ENCODE data around the gene C1orf21. TPM values are rescaled to one million over a fixed set of nuclear protein-coding genes. Genes with fewer than 3 reads are reported as not detected.

The C1orf21 gene
- total RNA-seq, 1 experiment from 2014 or later = 7.5 TPM

DNA sequence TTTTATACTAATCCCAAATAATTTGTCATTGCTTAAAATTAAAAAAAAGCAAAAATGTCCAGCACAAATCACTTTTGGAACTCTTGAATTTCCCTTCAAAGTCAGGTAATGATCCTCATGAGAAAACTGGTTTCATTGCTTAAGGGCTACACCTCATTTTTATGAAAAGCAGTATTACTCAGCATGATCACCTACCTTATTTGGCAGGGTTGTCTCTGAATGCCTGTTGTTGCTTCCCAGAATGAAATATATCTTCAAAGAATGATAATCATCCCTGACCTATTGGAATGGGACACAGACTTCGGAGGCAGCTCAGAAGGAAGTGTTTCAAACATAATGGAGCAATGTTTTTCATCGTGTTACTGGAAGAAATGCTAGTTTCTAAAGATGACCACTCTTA lies 29.7 kb downstream of the C1orf21 start:
- Histone ChIP-seq H3K36me3 (no peaks in the 10 kb centered on the region), H3K9me3 (replicated peaks) (no peaks in the 10 kb centered on the region)
- no peak for DNase-seq

GRCh38 chr1:184416946-184417345 lies 30.1 kb downstream of the C1orf21 start:
- Histone ChIP-seq H3K9me3 (replicated peaks) (no peaks in the 10 kb centered on the region), H3K27ac (no peak overlapping the region), H3K4me1 (peaks cover 5% of the 10 kb centered on the region; the same call in 1 of the 2 replicates), H3K36me3 (no peaks in the 10 kb centered on the region), H3K4me3 (no peak overlapping the region), H3K27me3 (no peaks in the 10 kb centered on the region)
- no peak for DNase-seq

More for the DNA sequence above, 29.7 kb downstream of the C1orf21 start:
- no peak overlapping the region for H3K27ac ChIP-seq
- H3K4me1 ChIP-seq = peaks cover 5% of the 10 kb centered on the region; the same call in 1 of the 2 replicates
- no peaks in the 10 kb centered on the region for H3K27me3 ChIP-seq
- H3K4me3 ChIP-seq = no peak overlapping the region

DNA sequence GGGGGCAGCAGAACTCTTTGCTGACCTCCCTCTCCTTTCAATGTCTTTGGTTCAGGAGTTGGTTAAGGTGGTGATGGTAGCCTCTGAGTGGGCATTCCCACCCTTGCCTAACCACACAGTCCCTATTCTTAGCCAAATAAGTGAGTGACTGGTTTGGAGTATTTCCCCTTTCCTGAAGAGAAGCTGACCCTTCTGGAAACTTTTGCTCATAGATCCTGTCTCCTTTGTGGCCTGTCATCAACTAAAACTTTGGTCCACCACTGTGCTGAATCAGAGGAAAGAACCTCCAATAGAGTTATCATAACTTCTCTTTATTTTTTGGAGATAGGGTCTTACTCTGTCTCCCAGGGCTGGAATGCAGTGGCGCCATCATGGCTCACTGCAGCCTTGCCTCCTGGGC lies 31.1 kb downstream of the C1orf21 start:
- DNase-seq = no peak
- Histone ChIP-seq H3K9me3 (replicated peaks) (no peaks in the 10 kb centered on the region), H3K4me3 (no peak overlapping the region), H3K27me3 (no peaks in the 10 kb centered on the region), H3K36me3 (no peaks in the 10 kb centered on the region), H3K4me1 (peaks cover 5% of the 10 kb centered on the region; the same call in 1 of the 2 replicates), H3K27ac (no peak overlapping the region)

DNA sequence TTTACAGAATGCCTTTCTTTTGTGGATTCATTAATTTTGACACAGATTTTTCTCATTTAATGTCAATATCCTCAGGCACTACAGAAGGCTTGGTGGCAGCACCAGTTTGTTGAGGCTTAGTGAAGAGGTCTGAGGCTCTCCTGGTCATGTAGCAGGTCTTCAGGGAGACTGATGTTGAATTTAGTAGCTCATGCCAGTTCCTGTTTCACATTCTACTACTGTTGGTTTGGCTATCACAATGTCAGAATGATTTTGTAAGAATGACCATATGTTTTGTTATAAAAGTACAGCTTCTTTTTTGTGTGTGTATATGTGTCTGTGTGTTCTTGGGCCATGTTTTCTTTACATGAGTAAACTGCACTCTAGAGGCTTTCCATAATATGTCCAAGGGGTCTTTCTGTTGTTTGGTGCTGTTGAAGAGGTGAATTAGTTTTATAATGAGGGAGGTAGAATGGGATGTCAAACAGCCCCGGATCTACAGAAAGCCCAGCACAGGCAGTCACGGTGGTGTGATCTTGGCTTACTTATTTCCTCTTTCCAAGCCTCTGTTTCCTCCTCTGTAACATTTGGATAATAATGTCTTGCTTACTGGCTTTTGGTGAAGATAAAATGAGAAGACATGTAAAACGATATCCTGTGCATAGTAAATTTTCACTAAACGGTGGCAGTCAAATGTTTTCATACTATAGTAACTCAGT lies 32.0 kb downstream of the C1orf21 start:
- Histone ChIP-seq H3K9me3 (replicated peaks) (no peaks in the 10 kb centered on the region), H3K4me1 (peaks cover 5% of the 10 kb centered on the region; the same call in 1 of the 2 replicates), H3K4me3 (no peak overlapping the region), H3K27me3 (no peaks in the 10 kb centered on the region), H3K27ac (no peak overlapping the region), H3K36me3 (no peaks in the 10 kb centered on the region)
- no peak for DNase-seq

DNA sequence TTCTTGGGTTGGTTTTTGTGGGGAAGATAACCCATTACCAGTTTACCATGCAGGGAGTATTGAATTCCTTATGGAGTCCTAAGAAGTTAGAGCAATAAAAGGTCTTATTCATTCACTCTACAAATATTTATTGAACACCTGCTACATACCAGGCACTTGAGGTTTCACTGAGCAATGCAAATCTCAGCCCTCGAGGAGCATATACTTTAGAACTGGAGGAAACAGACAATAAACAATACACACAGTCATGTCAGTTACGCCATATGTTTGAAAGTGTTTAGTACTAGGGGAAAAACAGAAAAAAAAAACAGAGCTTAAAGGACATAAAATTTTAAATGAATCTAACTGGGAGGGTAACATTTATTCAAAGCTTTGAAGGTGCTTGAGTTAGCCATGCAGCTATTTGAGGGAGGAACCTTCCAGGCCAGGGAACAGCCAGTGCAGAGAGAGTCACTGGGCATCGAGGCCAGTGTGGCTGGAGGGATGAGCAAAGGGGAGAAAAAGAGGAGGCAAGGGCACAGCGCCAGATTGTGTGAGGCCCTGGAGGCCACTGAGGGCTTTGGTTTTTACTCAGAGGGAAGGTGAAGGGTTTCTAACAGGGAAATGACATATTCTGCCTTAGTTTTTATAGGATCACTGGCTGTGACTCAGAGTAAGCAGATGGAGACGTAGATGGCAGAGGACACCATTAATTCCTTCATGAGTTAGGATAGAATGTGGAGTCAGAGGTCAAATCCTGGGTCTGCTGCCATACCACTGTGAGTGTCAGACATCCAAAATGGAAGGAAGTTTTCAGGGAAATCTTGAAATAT lies 32.7 kb downstream of the C1orf21 start:
- peaks cover 5% of the 10 kb centered on the region; the same call in 1 of the 2 replicates for H3K4me1 ChIP-seq
- H3K36me3 ChIP-seq = no peaks in the 10 kb centered on the region
- H3K4me3 ChIP-seq = no peak overlapping the region
- peak; percentile 27 to 50 for DNase-seq
- no peaks in the 10 kb centered on the region for H3K27me3 ChIP-seq
- no peaks in the 10 kb centered on the region for H3K9me3 ChIP-seq (replicated peaks)
- peak overlapping the region; percentile 43 for H3K27ac ChIP-seq

GRCh38 chr1:184422490-184423233 lies 35.8 kb downstream of the C1orf21 start:
- no peaks in the 10 kb centered on the region for H3K9me3 ChIP-seq (replicated peaks)
- DNase-seq = no peak
- no peaks in the 10 kb centered on the region for H3K36me3 ChIP-seq
- no peaks in the 10 kb centered on the region for H3K27me3 ChIP-seq
- H3K4me1 ChIP-seq = peaks cover 5% of the 10 kb centered on the region; the same call in 1 of the 2 replicates
- no peak overlapping the region for H3K27ac ChIP-seq
- H3K4me3 ChIP-seq = no peak overlapping the region

GRCh38 chr1:184423649-184424048 lies 36.8 kb downstream of the C1orf21 start:
- no peak for DNase-seq
- H3K4me3 ChIP-seq = no peak overlapping the region
- peaks cover 5% of the 10 kb centered on the region; the same call in 1 of the 2 replicates for H3K4me1 ChIP-seq
- no peaks in the 10 kb centered on the region for H3K36me3 ChIP-seq
- H3K27ac ChIP-seq = no peak overlapping the region
- no peaks in the 10 kb centered on the region for H3K27me3 ChIP-seq
- H3K9me3 ChIP-seq (replicated peaks) = no peaks in the 10 kb centered on the region

DNA sequence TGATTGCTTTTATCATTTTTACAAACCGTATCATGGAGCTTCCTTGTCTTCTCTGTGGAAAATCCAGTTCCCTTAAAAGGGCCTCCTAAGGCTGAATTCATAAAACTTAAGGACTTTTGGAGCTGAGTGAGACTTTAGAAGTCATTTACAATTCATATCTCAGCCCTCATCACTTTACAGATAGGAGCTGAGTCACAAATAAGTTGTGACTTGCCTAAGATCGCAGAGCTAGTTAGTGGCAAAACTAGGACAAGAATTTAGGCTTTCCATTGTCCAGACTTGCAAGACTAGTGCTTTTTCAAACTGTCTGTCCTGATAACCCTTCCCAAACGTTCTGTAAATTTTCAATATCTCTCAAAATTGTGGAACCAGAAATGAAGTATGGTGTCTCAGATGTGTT lies 37.3 kb downstream of the C1orf21 start:
- Histone ChIP-seq H3K4me3 (no peak overlapping the region), H3K4me1 (peaks cover under 1% of the 10 kb centered on the region; the same call in 1 of the 2 replicates), H3K9me3 (replicated peaks) (no peaks in the 10 kb centered on the region), H3K27me3 (no peaks in the 10 kb centered on the region), H3K36me3 (no peaks in the 10 kb centered on the region), H3K27ac (no peak overlapping the region)
- no peak for DNase-seq

GRCh38 chr1:184424945-184425344 lies 38.1 kb downstream of the C1orf21 start:
- no peaks in the 10 kb centered on the region for H3K36me3 ChIP-seq
- H3K27me3 ChIP-seq = no peaks in the 10 kb centered on the region
- no peaks in the 10 kb centered on the region for H3K4me1 ChIP-seq
- no peak overlapping the region for H3K27ac ChIP-seq
- no peaks in the 10 kb centered on the region for H3K9me3 ChIP-seq (replicated peaks)
- H3K4me3 ChIP-seq = no peak overlapping the region
- DNase-seq = no peak

GRCh38 chr1:184425449-184426277 lies 38.8 kb downstream of the C1orf21 start:
- no peaks in the 10 kb centered on the region for H3K9me3 ChIP-seq (replicated peaks)
- DNase-seq = no peak
- H3K36me3 ChIP-seq = no peaks in the 10 kb centered on the region
- H3K27ac ChIP-seq = no peak overlapping the region
- no peak overlapping the region for H3K4me3 ChIP-seq
- H3K4me1 ChIP-seq = no peaks in the 10 kb centered on the region
- H3K27me3 ChIP-seq = no peaks in the 10 kb centered on the region

DNA sequence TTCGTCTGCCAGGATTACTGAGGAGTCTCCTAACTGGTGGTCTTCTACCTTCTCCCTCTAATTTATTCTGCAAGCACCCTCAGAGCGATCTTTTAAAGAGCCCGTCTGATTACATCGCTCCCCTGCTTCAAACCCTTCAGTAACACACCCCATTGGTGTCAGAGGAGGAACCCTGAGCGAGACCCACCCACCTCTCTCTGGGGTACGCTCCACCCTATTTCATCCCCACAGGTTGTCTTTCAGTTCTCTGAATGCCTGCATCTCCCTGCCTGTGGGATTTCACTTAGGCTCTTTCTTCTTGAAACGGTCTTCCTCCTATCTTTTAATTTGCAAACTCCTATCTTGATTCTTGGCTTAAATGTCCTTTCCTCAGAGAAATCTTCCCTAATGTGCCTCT lies 39.4 kb downstream of the C1orf21 start:
- Histone ChIP-seq H3K4me3 (no peak overlapping the region), H3K9me3 (replicated peaks) (no peaks in the 10 kb centered on the region), H3K36me3 (no peaks in the 10 kb centered on the region), H3K4me1 (no peaks in the 10 kb centered on the region), H3K27ac (no peak overlapping the region), H3K27me3 (no peaks in the 10 kb centered on the region)
- DNase-seq = no peak

- Histone ChIP-seq H3K9me3 (replicated peaks) (no peaks in the 10 kb centered on the region), H3K27me3 (no peaks in the 10 kb centered on the region), H3K4me3 (no peak overlapping the region), H3K27ac (no peak overlapping the region), H3K4me1 (no peaks in the 10 kb centered on the region), H3K36me3 (no peaks in the 10 kb centered on the region)
- no peak for DNase-seq
Measured at GRCh38 chr1:184427722-184428121, 40.9 kb downstream of the C1orf21 start.

DNA sequence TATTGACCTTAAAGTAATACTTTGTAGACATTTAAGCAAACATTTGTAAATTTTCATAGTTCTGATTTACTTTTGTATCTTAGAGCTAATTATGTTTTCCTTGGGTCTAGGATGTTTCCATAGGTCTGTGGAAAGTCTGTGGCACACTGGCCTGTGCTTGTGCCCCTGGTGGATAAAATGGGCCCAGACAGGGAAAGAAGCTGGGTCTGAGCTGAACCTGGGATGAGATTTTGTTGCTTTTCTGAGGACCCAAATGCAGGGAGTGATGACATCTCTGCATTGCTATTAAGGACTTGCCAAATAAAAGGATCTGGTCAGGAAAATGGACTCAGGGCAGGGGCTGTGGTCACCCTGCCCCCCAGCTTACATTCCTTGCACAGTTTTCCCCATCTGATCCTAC lies 41.8 kb downstream of the C1orf21 start:
- Histone ChIP-seq H3K9me3 (replicated peaks) (no peaks in the 10 kb centered on the region), H3K36me3 (no peaks in the 10 kb centered on the region), H3K4me1 (no peaks in the 10 kb centered on the region), H3K27me3 (no peaks in the 10 kb centered on the region), H3K4me3 (no peak overlapping the region), H3K27ac (no peak overlapping the region)
- no peak for DNase-seq

- Histone ChIP-seq H3K27ac (no peak overlapping the region), H3K9me3 (replicated peaks) (no peaks in the 10 kb centered on the region), H3K4me3 (no peak overlapping the region), H3K27me3 (no peaks in the 10 kb centered on the region), H3K36me3 (no peaks in the 10 kb centered on the region), H3K4me1 (no peaks in the 10 kb centered on the region)
- no peak for DNase-seq
Measured at GRCh38 chr1:184429335-184429734, 42.5 kb downstream of the C1orf21 start.

Measured in SJCRH30 (cell line).